ENCODE data around the gene THAP7. TPM values are rescaled to one million over a fixed set of nuclear protein-coding genes. Genes with fewer than 3 reads are reported as not detected.
"Not testable (repeated sequence)": the region's sequence is repeated elsewhere in the genome, so short reads cannot be mapped to it uniquely, and the experiment has no call there.

THAP7 gene
- total RNA-seq, 2 experiments from 2014 or later = 20.4 to 21.2 TPM

GRCh38 chr22:21041937-21042336 is 40.0 kb upstream of the THAP7 start:
- Mint-ChIP-seq H3K4me3 (no peak overlapping the region), H3K9me3 (no peaks in the 10 kb centered on the region), H3K27me3 (ENCODE audit: low read depth) (peaks cover 18% of the 10 kb centered on the region), H3K4me1 (ENCODE audit: low read depth) (peaks cover 18% of the 10 kb centered on the region), H3K36me3 (ENCODE audit: low read depth) (no peaks in the 10 kb centered on the region), H3K27ac (no peak overlapping the region)
- intact Hi-C loops (cut with micrococcal nuclease) = no loop called here
- CTCF ChIA-PET = no interaction called here
- no peak for DNase-seq

GRCh38 chr22:21039158-21039557 is 37.2 kb upstream of the THAP7 start:
- peaks cover 15% of the 10 kb centered on the region for H3K27me3 Mint-ChIP-seq (ENCODE audit: low read depth)
- H3K27ac Mint-ChIP-seq; H3K4me3 Mint-ChIP-seq; H3K36me3 Mint-ChIP-seq (ENCODE audit: low read depth); DNase-seq; H3K9me3 Mint-ChIP-seq; intact Hi-C loops (cut with micrococcal nuclease); H3K4me1 Mint-ChIP-seq (ENCODE audit: low read depth): not testable (repeated sequence)
- CTCF ChIA-PET = interaction anchor here (0.6 to 2.0 kb wide), 3 partner anchors 17 to 63 kb away, joined by 3 to 6 read pairs (median 3); no protein-coding TSS in a partner anchor

GRCh38 chr22:21038405-21038804 is 36.5 kb upstream of the THAP7 start:
- H3K4me3 Mint-ChIP-seq = no peak overlapping the region
- intact Hi-C loops (cut with micrococcal nuclease) = no loop called here
- DNase-seq = no peak
- peaks cover 3% of the 10 kb centered on the region for H3K4me1 Mint-ChIP-seq (ENCODE audit: low read depth)
- H3K27ac Mint-ChIP-seq = no peak overlapping the region
- H3K27me3 Mint-ChIP-seq (ENCODE audit: low read depth) = peaks cover 11% of the 10 kb centered on the region
- H3K36me3 Mint-ChIP-seq (ENCODE audit: low read depth) = no peaks in the 10 kb centered on the region
- CTCF ChIA-PET = interaction anchor here (2.0 kb wide), 1 partner anchor 64 kb away, joined by 6 read pairs; no protein-coding TSS in a partner anchor
- H3K9me3 Mint-ChIP-seq = no peaks in the 10 kb centered on the region

GRCh38 chr22:21034989-21035388 is 33.1 kb upstream of the THAP7 start:
- Mint-ChIP-seq H3K9me3 (no peaks in the 10 kb centered on the region), H3K4me3 (no peak overlapping the region), H3K4me1 (ENCODE audit: low read depth) (peaks cover 2% of the 10 kb centered on the region), H3K27me3 (ENCODE audit: low read depth) (peaks cover 20% of the 10 kb centered on the region), H3K36me3 (ENCODE audit: low read depth) (no peaks in the 10 kb centered on the region), H3K27ac (no peak overlapping the region)
- intact Hi-C loops (cut with micrococcal nuclease) = no loop called here
- DNase-seq = no peak
- CTCF ChIA-PET = no interaction called here

GRCh38 chr22:21033895-21034294 is 32.0 kb upstream of the THAP7 start:
- no peak for DNase-seq
- H3K4me3 Mint-ChIP-seq = no peak overlapping the region
- no peak overlapping the region for H3K27ac Mint-ChIP-seq

GRCh38 chr22:21032868-21033688 is 31.2 kb upstream of the THAP7 start:
- Mint-ChIP-seq H3K9me3 (no peaks in the 10 kb centered on the region), H3K27ac (no peak overlapping the region), H3K36me3 (ENCODE audit: low read depth) (no peaks in the 10 kb centered on the region), H3K27me3 (ENCODE audit: low read depth) (peaks cover 23% of the 10 kb centered on the region), H3K4me1 (ENCODE audit: low read depth) (peaks cover 2% of the 10 kb centered on the region), H3K4me3 (no peak overlapping the region)
- no peak for DNase-seq
- intact Hi-C loops (cut with micrococcal nuclease) = no loop called here
- CTCF ChIA-PET = interaction anchor here (1.0 kb wide), 1 partner anchor 70 kb away, joined by 3 read pairs; no protein-coding TSS in a partner anchor

More at GRCh38 chr22:21033895-21034294, 32.0 kb upstream of the THAP7 start:
- Mint-ChIP-seq H3K9me3 (no peaks in the 10 kb centered on the region), H3K27me3 (ENCODE audit: low read depth) (peaks cover 26% of the 10 kb centered on the region), H3K4me1 (ENCODE audit: low read depth) (peaks cover 2% of the 10 kb centered on the region), H3K36me3 (ENCODE audit: low read depth) (no peaks in the 10 kb centered on the region)
- intact Hi-C loops (cut with micrococcal nuclease) = no loop called here
- CTCF ChIA-PET = no interaction called here

- CTCF ChIA-PET = interaction anchor here (0.9 to 1.0 kb wide), 2 partner anchors 71 to 273 kb away, joined by 3 to 5 read pairs; no protein-coding TSS in a partner anchor
- Mint-ChIP-seq H3K27ac (no peak within 1 kb of the TSS), H3K27me3 (ENCODE audit: low read depth) (peaks cover 23% of the 10 kb centered on the region), H3K4me1 (ENCODE audit: low read depth) (peaks cover 2% of the 10 kb centered on the region), H3K9me3 (no peaks in the 10 kb centered on the region), H3K36me3 (ENCODE audit: low read depth) (no peaks in the 10 kb centered on the region), H3K4me3 (no peak within 1 kb of the TSS)
- intact Hi-C loops (cut with micrococcal nuclease) = no loop called here
- no peak for DNase-seq
These were observed 30.3 kb upstream of the THAP7 start, which contains the start of gene SLC7A4 for GRCh38 chr22:21032037-21032867. SLC7A4 (minus strand) TSS chr22:21032561; CDS start chr22:21031812, 749 bp downstream.

- intact Hi-C loops (cut with micrococcal nuclease) = no loop called here
- Mint-ChIP-seq H3K4me3 (no peak overlapping the region), H3K36me3 (ENCODE audit: low read depth) (no peaks in the 10 kb centered on the region), H3K9me3 (no peaks in the 10 kb centered on the region), H3K27me3 (ENCODE audit: low read depth) (peaks cover 23% of the 10 kb centered on the region), H3K27ac (no peak overlapping the region), H3K4me1 (ENCODE audit: low read depth) (peaks cover 2% of the 10 kb centered on the region)
- CTCF ChIA-PET = interaction anchor here (0.9 kb wide), 1 partner anchor 273 kb away, joined by 5 read pairs; no protein-coding TSS in a partner anchor
- no peak for DNase-seq
These were observed 29.7 kb upstream of the THAP7 start for GRCh38 chr22:21031545-21032036.

GRCh38 chr22:21030621-21031544 is 29.0 kb upstream of the THAP7 start:
- H3K4me3 Mint-ChIP-seq = no peak overlapping the region

GRCh38 chr22:21030032-21030431 is 28.1 kb upstream of the THAP7 start:
- CTCF ChIA-PET = no interaction called here
- no peaks in the 10 kb centered on the region for H3K36me3 Mint-ChIP-seq (ENCODE audit: low read depth)
- intact Hi-C loops (cut with micrococcal nuclease) = no loop called here

More at GRCh38 chr22:21030621-21031544, 29.0 kb upstream of the THAP7 start:
- intact Hi-C loops (cut with micrococcal nuclease) = no loop called here
- Mint-ChIP-seq H3K27ac (no peak overlapping the region), H3K4me1 (ENCODE audit: low read depth) (peaks cover 4% of the 10 kb centered on the region), H3K27me3 (ENCODE audit: low read depth) (peaks cover 23% of the 10 kb centered on the region), H3K36me3 (ENCODE audit: low read depth) (no peaks in the 10 kb centered on the region), H3K9me3 (no peaks in the 10 kb centered on the region)
- DNase-seq = no peak
- CTCF ChIA-PET = interaction anchor here (0.9 kb wide), 1 partner anchor 272 kb away, joined by 5 read pairs; no protein-coding TSS in a partner anchor

GRCh38 chr22:21029486-21030025 is 27.6 kb upstream of the THAP7 start:
- Mint-ChIP-seq H3K36me3 (ENCODE audit: low read depth) (no peaks in the 10 kb centered on the region), H3K27ac (no peak overlapping the region), H3K9me3 (no peaks in the 10 kb centered on the region), H3K4me1 (ENCODE audit: low read depth) (peaks cover 14% of the 10 kb centered on the region), H3K27me3 (ENCODE audit: low read depth) (peaks cover 23% of the 10 kb centered on the region), H3K4me3 (no peak overlapping the region)
- CTCF ChIA-PET = no interaction called here
- intact Hi-C loops (cut with micrococcal nuclease) = no loop called here
- DNase-seq = no peak

More at GRCh38 chr22:21030032-21030431, 28.1 kb upstream of the THAP7 start:
- H3K4me3 Mint-ChIP-seq = no peak overlapping the region
- no peak for DNase-seq
- H3K27ac Mint-ChIP-seq = no peak overlapping the region
- peaks cover 13% of the 10 kb centered on the region for H3K4me1 Mint-ChIP-seq (ENCODE audit: low read depth)
- no peaks in the 10 kb centered on the region for H3K9me3 Mint-ChIP-seq
- H3K27me3 Mint-ChIP-seq (ENCODE audit: low read depth) = peaks cover 23% of the 10 kb centered on the region

Measured in activated naive CD4-positive, alpha-beta T cell treated with anti-CD3 and anti-CD28 coated beads for 36 hours (primary cell).